Caco-2 (cell line): ENCODE measurements around the gene PDCD11. TPM values are rescaled to one million over a fixed set of nuclear protein-coding genes. Genes with fewer than 3 reads are reported as not detected.

Experiments used
- BruUV-seq: library from RNA; stranded (reverse); fragments of 400-500 nt; replicated peaks from 2 replicates; lab custom pipeline; 2021; lab: Mats Ljungman, UMichigan
- CTCF ChIA-PET: fragments of 300-600 bp; sonication (Branson Sonifier 250); formaldehyde crosslinking; loops from one replicate; lab custom pipeline; 2022; ENCODE audit warnings: antibody characterized with exemption; lab: Charles Lee
- POLR2A ChIA-PET: fragments of 300-600 bp; sonication (Branson Sonifier 250); formaldehyde crosslinking; loops from one replicate; lab custom pipeline; 2022; ENCODE audit warnings: antibody characterized with exemption; lab: Charles Lee
- DNase-seq, 2 experiments: peaks; one replicate each; pipeline versions ENCODE4 v3.0.0 to v3.0.0-alpha.2; 2020 to 2022
- H3K27me3 ChIP-seq: replicated peaks from 2 replicates; pipeline ENCODE4 v1.6.0; 2011; ENCODE audit warnings: low read length; ENCODE audit not compliant: control insufficient read depth, insufficient read depth
- H3K36me3 ChIP-seq: 2 replicates; pipeline ENCODE4 v1.5.1; 2011; ENCODE audit warnings: low read length; ENCODE audit not compliant: control insufficient read depth, insufficient read depth
- H3K4me1 ChIP-seq: fragments of 250-450 bp; sonication (Bioruptor Pico); 2 replicates; pipeline ENCODE4 v1.5.1; 2020; ENCODE audit warnings: mild to moderate bottlenecking
- H3K4me3 ChIP-seq: 2 replicates; pipeline ENCODE4 v1.5.1; 2011; ENCODE audit warnings: low read depth, mild to moderate bottlenecking, control low read depth, low read length
- H3K9me3 ChIP-seq: fragments of 250-450 bp; sonication (Bioruptor Pico); 2 replicates; pipeline ENCODE4 v1.5.1; 2020; ENCODE audit warnings: mild to moderate bottlenecking, moderate library complexity
- H3K27ac Mint-ChIP-seq: one replicate; pipeline ENCODE4 v1.8.0; 2022; ENCODE audit warnings: mixed read lengths; ENCODE audit not compliant: unreplicated experiment
- H3K27me3 Mint-ChIP-seq: one replicate; pipeline ENCODE4 v1.8.0; 2022; ENCODE audit warnings: mixed read lengths; ENCODE audit not compliant: insufficient read depth, unreplicated experiment
- H3K36me3 Mint-ChIP-seq: one replicate; pipeline ENCODE4 v1.8.0; 2022; ENCODE audit warnings: mild to moderate bottlenecking, mixed read lengths; ENCODE audit not compliant: insufficient read depth, unreplicated experiment
- H3K4me1 Mint-ChIP-seq: one replicate; pipeline ENCODE4 v1.8.0; 2022; ENCODE audit warnings: low read depth, mixed read lengths; ENCODE audit not compliant: unreplicated experiment
- H3K4me3 Mint-ChIP-seq: one replicate; pipeline ENCODE4 v1.8.0; 2022; ENCODE audit warnings: mild to moderate bottlenecking, moderate library complexity, mixed read lengths; ENCODE audit not compliant: unreplicated experiment
- H3K9me3 Mint-ChIP-seq: one replicate; pipeline ENCODE4 v1.8.0; 2022; ENCODE audit warnings: mixed read lengths; ENCODE audit not compliant: unreplicated experiment
- CTCF ChIP-seq, 2 experiments: fragments of 200-600 bp in 1 of 2; IDR thresholded peaks; 1 replicate in 1 of 2; 2 replicates in 1 of 2; pipeline versions ENCODE4 v1.5.1 to v1.8.0; 2011 to 2022; ENCODE audit warnings: antibody characterized with exemption in 1 of 2, control low read depth in 1 of 2, inconsistent platforms in 1 of 2, low read depth in 1 of 2, low read length in 1 of 2, mild to moderate bottlenecking in 1 of 2, moderate library complexity in 1 of 2; ENCODE audit not compliant: insufficient read depth in 1 of 2, severe bottlenecking in 1 of 2, unreplicated experiment in 1 of 2
- intact Hi-C: fragments of 100-400 bp; cut with micrococcal nuclease; formaldehyde crosslinking; loops from one replicate; pipeline ENCODE4 v1.10.0; 2022; ENCODE audit not compliant: unreplicated experiment
- total RNA-seq: library from RNA; stranded (reverse); gene quantifications from 2 replicates; pipeline ENCODE4 v1.2.3, GENCODE V29; 2022

PDCD11 gene
- total RNA-seq, 1 experiment from 2014 or later = 55.3 TPM

GRCh38 chr10:103417601-103418000, 21.2 kb downstream of the PDCD11 start:
- H3K36me3 Mint-ChIP-seq = peaks cover 89% of the 10 kb centered on the region
- Histone ChIP-seq H3K36me3 (peaks cover 10% of the 10 kb centered on the region), H3K9me3 (no peaks in the 10 kb centered on the region), H3K4me3 (no peak overlapping the region), H3K4me1 (no peaks in the 10 kb centered on the region), H3K27me3 (no peaks in the 10 kb centered on the region)
- H3K4me3 Mint-ChIP-seq = no peak overlapping the region
- POLR2A ChIA-PET = no interaction called here
- CTCF ChIA-PET = interaction anchor here (1.8 to 2.0 kb wide), 2 partner anchors 68 to 175 kb away, joined by 7 to 9 read pairs; no protein-coding TSS in a partner anchor
- H3K4me1 Mint-ChIP-seq = no peaks in the 10 kb centered on the region
- no peak for DNase-seq
- no TSS peak for BruUV-seq
- no peak for TF ChIP-seq CTCF (IDR thresholded peaks at IDR 0.05; ENCODE audit: insufficient read depth in 1 of 2, low read depth in 1 of 2, low read length in 1 of 2, severe bottlenecking in 1 of 2, unreplicated experiment in 1 of 2)
- H3K9me3 Mint-ChIP-seq = no peaks in the 10 kb centered on the region
- H3K27me3 Mint-ChIP-seq = no peaks in the 10 kb centered on the region
- H3K27ac Mint-ChIP-seq = no peak overlapping the region
- intact Hi-C loops = loop anchor here (1.0 kb wide), 2 partner anchors 68 to 175 kb away; no protein-coding TSS in a partner anchor

GRCh38 chr10:103419101-103419500, 22.7 kb downstream of the PDCD11 start:
- H3K9me3 Mint-ChIP-seq = no peaks in the 10 kb centered on the region
- DNase-seq = no peak
- no peak for TF ChIP-seq CTCF (IDR thresholded peaks at IDR 0.05; ENCODE audit: insufficient read depth in 1 of 2, low read depth in 1 of 2, low read length in 1 of 2, severe bottlenecking in 1 of 2, unreplicated experiment in 1 of 2)
- intact Hi-C loops = no loop called here
- POLR2A ChIA-PET = no interaction called here
- H3K36me3 Mint-ChIP-seq = peaks cover 95% of the 10 kb centered on the region
- Histone ChIP-seq H3K9me3 (no peaks in the 10 kb centered on the region), H3K4me1 (no peaks in the 10 kb centered on the region), H3K27me3 (no peaks in the 10 kb centered on the region), H3K4me3 (no peak overlapping the region), H3K36me3 (peaks cover 12% of the 10 kb centered on the region)
- no peaks in the 10 kb centered on the region for H3K27me3 Mint-ChIP-seq
- H3K4me1 Mint-ChIP-seq = no peaks in the 10 kb centered on the region
- BruUV-seq = no TSS peak
- no peak overlapping the region for H3K27ac Mint-ChIP-seq
- no peak overlapping the region for H3K4me3 Mint-ChIP-seq
- CTCF ChIA-PET = no interaction called here

- Histone ChIP-seq H3K9me3 (no peaks in the 10 kb centered on the region), H3K4me3 (no peak overlapping the region), H3K27me3 (no peaks in the 10 kb centered on the region), H3K4me1 (no peaks in the 10 kb centered on the region), H3K36me3 (peaks cover 8% of the 10 kb centered on the region)
- no peak for DNase-seq
- no peak overlapping the region for H3K4me3 Mint-ChIP-seq
- H3K4me1 Mint-ChIP-seq = no peaks in the 10 kb centered on the region
- ChIA-PET POLR2A (no interaction called here), CTCF (no interaction called here)
- no peaks in the 10 kb centered on the region for H3K27me3 Mint-ChIP-seq
- no TSS peak for BruUV-seq
- H3K36me3 Mint-ChIP-seq = peaks cover 92% of the 10 kb centered on the region
- intact Hi-C loops = no loop called here
- no peak for TF ChIP-seq CTCF (IDR thresholded peaks at IDR 0.05; ENCODE audit: insufficient read depth in 1 of 2, low read depth in 1 of 2, low read length in 1 of 2, severe bottlenecking in 1 of 2, unreplicated experiment in 1 of 2)
- no peaks in the 10 kb centered on the region for H3K9me3 Mint-ChIP-seq
- H3K27ac Mint-ChIP-seq = no peak overlapping the region
Observed at GRCh38 chr10:103423748-103424147, 27.3 kb downstream of the PDCD11 start.
